Effector CD8-positive, alpha-beta T cell (primary cell): ENCODE data around the gene DMRTC2.

Experiments
- DNase-seq: peaks from one replicate; lab custom pipeline; 2025; lab: John Stamatoyannopoulos, UW

DMRTC2 gene

GRCh38 chr19:41890936-41891335, 46.1 kb downstream of the DMRTC2 start:
- no peak for DNase-seq

GRCh38 chr19:41892173-41892902, 47.5 kb downstream of the DMRTC2 start:
- no peak for DNase-seq

- no peak for DNase-seq
These were observed 49.1 kb downstream of the DMRTC2 start for GRCh38 chr19:41893899-41894298.

- DNase-seq, result no peak
These were observed 49.5 kb downstream of the DMRTC2 start for GRCh38 chr19:41894350-41894749.

GRCh38 chr19:41895745-41896580, 51.1 kb downstream of the DMRTC2 start:
- DNase-seq, result no peak

GRCh38 chr19:41896581-41896942, 51.7 kb downstream of the DMRTC2 start:
- no peak for DNase-seq

- DNase-seq, result no peak
These were observed 52.3 kb downstream of the DMRTC2 start for GRCh38 chr19:41897181-41897580.

- no peak for DNase-seq
These were observed 53.0 kb downstream of the DMRTC2 start for GRCh38 chr19:41897820-41898219.

- DNase-seq, result no peak
These were observed 53.4 kb downstream of the DMRTC2 start for GRCh38 chr19:41898235-41898634.
